ENCODE measurements around the gene COL23A1.

The COL23A1 gene

GRCh38 chr5:178464431-178465048 is 125.7 kb downstream of the COL23A1 start:
- ChIA-PET CTCF (interaction anchor here (0.5 to 0.6 kb wide), 2 partner anchors 235 to 1155 kb away, joined by 3 to 4 read pairs; no protein-coding TSS in a partner anchor), POLR2A (no interaction called here)

More at GRCh38 chr5:178464431-178465048, 125.7 kb downstream of the COL23A1 start:
- TF ChIP-seq MZF1 (tag by site-specific recombination; IDR thresholded peaks at IDR 0.05; ENCODE audit: borderline replicate concordance), result no peak
- TF ChIP-seq ZNF335 (tag by site-specific recombination; conservative IDR thresholded peaks at IDR 0.05), result no peak
- no peak for TF ChIP-seq ZNF404 (tag by site-specific recombination; IDR thresholded peaks at IDR 0.05)
- TF ChIP-seq SETDB1 (IDR thresholded peaks at IDR 0.05; ENCODE audit: insufficient read length, low read length), result no peak
- TF ChIP-seq SP3 (tag by site-specific recombination; IDR thresholded peaks at IDR 0.05), result no peak
- no peak for TF ChIP-seq ZXDB (tag by site-specific recombination; IDR thresholded peaks at IDR 0.05)
- no peak for TF ChIP-seq ZBTB10 (tag by site-specific recombination; IDR thresholded peaks at IDR 0.05)
- TF ChIP-seq ZNF549 (tag by site-specific recombination; IDR thresholded peaks at IDR 0.05), result no peak
- TF ChIP-seq PRDM6 (tag by site-specific recombination; IDR thresholded peaks at IDR 0.05), result no peak
- TF ChIP-seq HOXA7 (CRISPR knock-in tag; IDR thresholded peaks at IDR 0.05; ENCODE audit: borderline replicate concordance), result no peak
- no peak for TF ChIP-seq PRDM2 (tag by site-specific recombination; IDR thresholded peaks at IDR 0.05; ENCODE audit: borderline replicate concordance)
- no peak for TF ChIP-seq KLF17 (tag by site-specific recombination; IDR thresholded peaks at IDR 0.05)
- no peak for TF ChIP-seq ZNF514 (tag by site-specific recombination; IDR thresholded peaks at IDR 0.05)
- no peaks in the 10 kb centered on the region for H3K36me3 ChIP-seq (ENCODE audit: control insufficient read depth in 2 of 2, insufficient read depth in 1 of 2, low read length in 2 of 2)
- no peaks in the 10 kb centered on the region for H3K4me1 ChIP-seq (ENCODE audit: control insufficient read depth, insufficient read depth, low read length)
- H3K9me3 ChIP-seq (ENCODE audit: control insufficient read depth, insufficient read depth, low read depth, low read length), result no peaks in the 10 kb centered on the region
- H3K27ac ChIP-seq (ENCODE audit: extremely low read depth, low read depth, low read length), result no peak overlapping the region
- H3K4me3 ChIP-seq (ENCODE audit: low read depth, low read length), result no peak overlapping the region

Measured in HEK293 (cell line).